ENCODE measurements around the gene CCR5.

CCR5 gene

GRCh38 chr3:46351646-46352045 is 19.1 kb upstream of the CCR5 start:
- TF ChIP-seq SIN3A (IDR thresholded peaks at IDR 0.05; ENCODE audit: borderline replicate concordance, insufficient read depth, low read length) (no peak), REST (IDR thresholded peaks at IDR 0.05; ENCODE audit: insufficient read depth in 1 of 2, low read depth in 2 of 2, low read length in 2 of 2) (no peak), TAF1 (IDR thresholded peaks at IDR 0.05; ENCODE audit: borderline replicate concordance, insufficient read depth, low read length) (no peak), FOXP2 (optimal IDR thresholded peaks at IDR 0.05; ENCODE audit: borderline replicate concordance, extremely low read depth, extremely low read length, insufficient read depth) (no peak), POLR2AphosphoS5 (IDR thresholded peaks at IDR 0.05; ENCODE audit: low read depth, low read length) (no peak)

- no peak for TF ChIP-seq REST (IDR thresholded peaks at IDR 0.05; ENCODE audit: insufficient read depth in 1 of 2, low read depth in 2 of 2, low read length in 2 of 2)
- TF ChIP-seq TAF1 (IDR thresholded peaks at IDR 0.05; ENCODE audit: borderline replicate concordance, insufficient read depth, low read length): no peak
- TF ChIP-seq POLR2AphosphoS5 (IDR thresholded peaks at IDR 0.05; ENCODE audit: low read depth, low read length): no peak
- TF ChIP-seq SIN3A (IDR thresholded peaks at IDR 0.05; ENCODE audit: borderline replicate concordance, insufficient read depth, low read length): no peak
- no peak for TF ChIP-seq FOXP2 (optimal IDR thresholded peaks at IDR 0.05; ENCODE audit: borderline replicate concordance, extremely low read depth, extremely low read length, insufficient read depth)
These were observed 17.7 kb upstream of the CCR5 start for GRCh38 chr3:46353090-46353489.

GRCh38 chr3:46353647-46354410 is 16.9 kb upstream of the CCR5 start, which contains the start of gene CCR2:
Gene CCR2, plus strand, starts transcription at chr3:46354111. Its CDS starts 3,417 bp downstream, at chr3:46357528.
- TF ChIP-seq FOXP2 (optimal IDR thresholded peaks at IDR 0.05; ENCODE audit: borderline replicate concordance, extremely low read depth, extremely low read length, insufficient read depth): no peak

- TF ChIP-seq POLR2AphosphoS5 (IDR thresholded peaks at IDR 0.05; ENCODE audit: low read depth, low read length): no peak
- TF ChIP-seq SIN3A (IDR thresholded peaks at IDR 0.05; ENCODE audit: borderline replicate concordance, insufficient read depth, low read length): no peak
- TF ChIP-seq REST (IDR thresholded peaks at IDR 0.05; ENCODE audit: insufficient read depth in 1 of 2, low read depth in 2 of 2, low read length in 2 of 2): no peak
These were observed 16.3 kb upstream of the CCR5 start for GRCh38 chr3:46354478-46354877.

GRCh38 chr3:46354984-46355383 is 15.8 kb upstream of the CCR5 start:
- TF ChIP-seq POLR2AphosphoS5 (IDR thresholded peaks at IDR 0.05; ENCODE audit: low read depth, low read length) (no peak), SIN3A (IDR thresholded peaks at IDR 0.05; ENCODE audit: borderline replicate concordance, insufficient read depth, low read length) (no peak), TAF1 (IDR thresholded peaks at IDR 0.05; ENCODE audit: borderline replicate concordance, insufficient read depth, low read length) (no peak), FOXP2 (optimal IDR thresholded peaks at IDR 0.05; ENCODE audit: borderline replicate concordance, extremely low read depth, extremely low read length, insufficient read depth) (no peak), REST (IDR thresholded peaks at IDR 0.05; ENCODE audit: insufficient read depth in 1 of 2, low read depth in 2 of 2, low read length in 2 of 2) (no peak)
